GM23338 (cell line): Measurements from ENCODE around the gene FOXP4. TPM values are rescaled to one million over a fixed set of nuclear protein-coding genes. Genes with fewer than 3 reads are reported as not detected.
A peak's percentile ranks its signal among the peaks of the same experiment; 100 is the strongest.

Source experiments
- ATAC-seq: fragments of 200-7000 bp; cut with Tn5 transposase; 3 replicates; pipeline ENCODE4 v1.9.1; 2020
- DNase-seq: peaks from one replicate; pipeline ENCODE4 v3.0.0-alpha.2; 2015; ENCODE audit warnings: low spot score
- H2AFZ ChIP-seq: fragments of 200-600 bp; sonication (generic); 2 replicates; pipeline ENCODE4 v1.8.0; 2016; ENCODE audit warnings: antibody characterized with exemption, mild to moderate bottlenecking, moderate library complexity
- H3F3A ChIP-seq: fragments of 200-600 bp; sonication (generic); replicated peaks from 2 replicates; pipeline ENCODE4 v1.8.0; 2017; ENCODE audit warnings: antibody characterized with exemption, mixed run types, low read depth
- H3K27ac ChIP-seq: fragments of 200-600 bp; sonication (generic); 2 replicates; pipeline ENCODE4 v1.6.1; 2016; ENCODE audit warnings: low read depth
- H3K27me3 ChIP-seq: fragments of 200-600 bp; sonication (generic); 2 replicates; pipeline ENCODE4 v1.8.0; 2016; ENCODE audit warnings: mild to moderate bottlenecking, mixed run types, moderate library complexity; ENCODE audit not compliant: insufficient read depth
- H3K36me3 ChIP-seq: fragments of 200-600 bp; sonication (generic); 2 replicates; pipeline ENCODE4 v1.8.0; 2016; ENCODE audit warnings: mild to moderate bottlenecking; ENCODE audit not compliant: insufficient read depth
- H3K4me1 ChIP-seq: fragments of 200-600 bp; sonication (generic); 2 replicates; pipeline ENCODE4 v1.8.0; 2016; ENCODE audit warnings: mild to moderate bottlenecking, moderate library complexity; ENCODE audit not compliant: insufficient read depth
- H3K4me2 ChIP-seq: fragments of 200-600 bp; sonication (generic); 2 replicates; pipeline ENCODE4 v1.7.1; 2017; ENCODE audit warnings: mixed run types
- H3K4me3 ChIP-seq: fragments of 200-600 bp; sonication (generic); 2 replicates; pipeline ENCODE4 v1.6.1; 2016; ENCODE audit warnings: mixed run types
- H3K79me2 ChIP-seq: fragments of 200-600 bp; sonication (generic); replicated peaks from 2 replicates; pipeline ENCODE4 v1.8.0; 2017; ENCODE audit warnings: mild to moderate bottlenecking; ENCODE audit not compliant: insufficient read depth
- H3K9me2 ChIP-seq: fragments of 200-600 bp; sonication (generic); 2 replicates; pipeline ENCODE4 v1.8.0; 2017; ENCODE audit not compliant: insufficient read depth
- H4K20me1 ChIP-seq: fragments of 200-600 bp; sonication (generic); replicated peaks from 2 replicates; pipeline ENCODE4 v1.8.0; 2017; ENCODE audit warnings: mild to moderate bottlenecking; ENCODE audit not compliant: insufficient read depth
- H3K27ac Mint-ChIP-seq: 2 replicates; pipeline ENCODE4 v1.8.0; 2020; ENCODE audit warnings: inconsistent platforms, mild to moderate bottlenecking, moderate library complexity, mixed read lengths
- H3K27me3 Mint-ChIP-seq: 3 replicates; pipeline ENCODE4 v1.8.0; 2022; ENCODE audit warnings: low read depth, mild to moderate bottlenecking, moderate library complexity, mixed read lengths, inconsistent platforms; ENCODE audit not compliant: insufficient read depth, poor library complexity
- H3K36me3 Mint-ChIP-seq: 3 replicates; pipeline ENCODE4 v1.8.0; 2021; ENCODE audit warnings: low read depth, mild to moderate bottlenecking, inconsistent platforms, moderate library complexity, mixed read lengths
- H3K4me1 Mint-ChIP-seq: 3 replicates; pipeline ENCODE4 v1.8.0; 2020; ENCODE audit warnings: mild to moderate bottlenecking, inconsistent platforms, mixed read lengths
- H3K4me3 Mint-ChIP-seq: 3 replicates; pipeline ENCODE4 v1.8.0; 2021; ENCODE audit warnings: moderate library complexity, mild to moderate bottlenecking, inconsistent platforms, mixed read lengths
- H3K9me3 Mint-ChIP-seq: 3 replicates; pipeline ENCODE4 v1.8.0; 2020; ENCODE audit warnings: moderate library complexity, mild to moderate bottlenecking, inconsistent platforms, mixed read lengths
- CREB1 ChIP-seq: fragments of 250-450 bp; sonication (Bioruptor Pico); IDR thresholded peaks from 2 replicates; pipeline ENCODE4 v1.5.0; 2020; ENCODE audit warnings: low read depth, mild to moderate bottlenecking, moderate library complexity
- EZH2 ChIP-seq: fragments of 200-600 bp; sonication (generic); IDR thresholded peaks from one replicate; pipeline ENCODE4 v1.8.0; 2017; ENCODE audit warnings: antibody characterized with exemption, mild to moderate bottlenecking, low read depth; ENCODE audit not compliant: unreplicated experiment
- EZH2phosphoT487 ChIP-seq: fragments of 200-600 bp; sonication (generic); IDR thresholded peaks from one replicate; pipeline ENCODE4 v1.8.1; 2018; ENCODE audit warnings: antibody characterized with exemption; ENCODE audit not compliant: unreplicated experiment
- JUNB ChIP-seq: IDR thresholded peaks from one replicate; pipeline ENCODE4 v1.6.1; 2016; ENCODE audit warnings: antibody characterized with exemption; ENCODE audit not compliant: unreplicated experiment
- REST ChIP-seq: IDR thresholded peaks from one replicate; pipeline ENCODE4 v1.6.1; 2018; ENCODE audit warnings: antibody characterized with exemption; ENCODE audit not compliant: unreplicated experiment
- STAT1 ChIP-seq: IDR thresholded peaks from one replicate; pipeline ENCODE4 v1.6.1; 2016; ENCODE audit warnings: antibody characterized with exemption; ENCODE audit not compliant: unreplicated experiment
- ZNF114 ChIP-seq: fragments of 250-450 bp; sonication (Bioruptor Pico); IDR thresholded peaks from 2 replicates; pipeline ENCODE4 v1.5.0; 2020; ENCODE audit warnings: mild to moderate bottlenecking, moderate library complexity
- ZNF331 ChIP-seq: fragments of 250-450 bp; sonication (Bioruptor Pico); IDR thresholded peaks from 2 replicates; pipeline ENCODE4 v1.5.0; 2020; ENCODE audit warnings: low read depth, mild to moderate bottlenecking, moderate library complexity
- ZNF462 ChIP-seq: fragments of 250-450 bp; sonication (Bioruptor Pico); IDR thresholded peaks from 2 replicates; pipeline ENCODE4 v1.5.0; 2020; ENCODE audit warnings: mild to moderate bottlenecking, moderate library complexity
- polyA plus RNA-seq: library from polyadenylated mRNA; unstranded; fragments of >200 nt; fragmentation: Nextera tagmentation; extraction: Ambion mirVana; gene quantifications from 2 replicates; pipeline ENCODE4 v1.2.1, GENCODE V29; 2016
- total RNA-seq: library from RNA; depleted of rRNA; stranded (reverse); fragments of >200 nt; shearing (Covaris generic); gene quantifications from 2 replicates; pipeline ENCODE4 v1.2.3, GENCODE V29; 2014

FOXP4 gene
- total and polyA plus RNA-seq, 2 experiments from 2014 or later, result 5.1 to 13.5 TPM

- no peak for TF ChIP-seq CREB1 (CRISPR knock-in tag)
Observed at GRCh38 chr6:41591859-41592502, 45.8 kb downstream of the FOXP4 start (continued).

- H4K20me1 ChIP-seq, result no peaks in the 10 kb centered on the region
- ATAC-seq, result no peak
- no peaks in the 10 kb centered on the region for H3K9me2 ChIP-seq
- peaks cover 7% of the 10 kb centered on the region for H3K27me3 Mint-ChIP-seq
- no peak overlapping the region for H2AFZ ChIP-seq
- no peak overlapping the region; the same call in 2 of the 3 replicates for H3K4me3 Mint-ChIP-seq
- TF ChIP-seq STAT1 (no peak), JUNB (no peak), REST (no peak), ZNF462 (CRISPR knock-in tag) (no peak), EZH2 (no peak), ZNF114 (CRISPR knock-in tag) (no peak), ZNF331 (CRISPR knock-in tag) (no peak), EZH2phosphoT487 (no peak)
- H3K27me3 ChIP-seq, result peaks cover 4% of the 10 kb centered on the region; the same call in 1 of the 2 replicates
- DNase-seq, result peak; percentile 0
- H3K4me2 ChIP-seq, result no peak overlapping the region
- H3K9me3 Mint-ChIP-seq, result no peaks in the 10 kb centered on the region; the same call in 2 of the 3 replicates
- no peak overlapping the region for H3K27ac ChIP-seq
- H3F3A ChIP-seq, result no peaks in the 10 kb centered on the region
- peaks cover 40% of the 10 kb centered on the region for H3K4me1 Mint-ChIP-seq
- H3K36me3 ChIP-seq, result no peaks in the 10 kb centered on the region
- peaks cover 23% of the 10 kb centered on the region; the same call in 1 of the 2 replicates for H3K4me1 ChIP-seq
- peaks cover 18% of the 10 kb centered on the region for H3K36me3 Mint-ChIP-seq
- no peaks in the 10 kb centered on the region for H3K79me2 ChIP-seq
- H3K4me3 ChIP-seq, result no peak overlapping the region
- no peak overlapping the region for H3K27ac Mint-ChIP-seq
Observed at GRCh38 chr6:41593406-41593805, 47.2 kb downstream of the FOXP4 start.
